ENCODE results near the gene DUSP12. TPM values are rescaled to one million over a fixed set of nuclear protein-coding genes. Genes with fewer than 3 reads are reported as not detected.

Gene DUSP12
- 10 to 100 TPM; 17.3 to 27.9 TPM for total RNA-seq

GRCh38 chr1:161749509-161750407 lies at the start of gene DUSP12:
TSS of gene DUSP12 (plus strand) at chr1:161749786. CDS start at chr1:161749802, 16 bp downstream.
- peak; percentile 83 for DNase-seq (ENCODE audit: low spot score)
- TF ChIP-seq, protein P1, sequence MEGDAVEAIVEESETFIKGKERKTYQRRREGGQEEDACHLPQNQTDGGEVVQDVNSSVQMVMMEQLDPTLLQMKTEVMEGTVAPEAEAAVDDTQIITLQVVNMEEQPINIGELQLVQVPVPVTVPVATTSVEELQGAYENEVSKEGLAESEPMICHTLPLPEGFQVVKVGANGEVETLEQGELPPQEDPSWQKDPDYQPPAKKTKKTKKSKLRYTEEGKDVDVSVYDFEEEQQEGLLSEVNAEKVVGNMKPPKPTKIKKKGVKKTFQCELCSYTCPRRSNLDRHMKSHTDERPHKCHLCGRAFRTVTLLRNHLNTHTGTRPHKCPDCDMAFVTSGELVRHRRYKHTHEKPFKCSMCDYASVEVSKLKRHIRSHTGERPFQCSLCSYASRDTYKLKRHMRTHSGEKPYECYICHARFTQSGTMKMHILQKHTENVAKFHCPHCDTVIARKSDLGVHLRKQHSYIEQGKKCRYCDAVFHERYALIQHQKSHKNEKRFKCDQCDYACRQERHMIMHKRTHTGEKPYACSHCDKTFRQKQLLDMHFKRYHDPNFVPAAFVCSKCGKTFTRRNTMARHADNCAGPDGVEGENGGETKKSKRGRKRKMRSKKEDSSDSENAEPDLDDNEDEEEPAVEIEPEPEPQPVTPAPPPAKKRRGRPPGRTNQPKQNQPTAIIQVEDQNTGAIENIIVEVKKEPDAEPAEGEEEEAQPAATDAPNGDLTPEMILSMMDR (IDR thresholded peaks at IDR 0.05), result no peak
- no peaks in the 10 kb centered on the region for H3K27me3 ChIP-seq (replicated peaks; ENCODE audit: insufficient read depth)
- peaks cover 20% of the 10 kb centered on the region for H3K36me3 ChIP-seq
- peaks cover 14 to 15% of the 10 kb centered on the region in 2 donors for H3K4me1 ChIP-seq (ENCODE audit: control insufficient read depth in 1 of 2, low read depth in 2 of 2)
- ATAC-seq (ENCODE audit: insufficient number of reproducible peaks, low FRiP score, low read depth), result peak; percentile 96
- H3K4me3 ChIP-seq, result peak within 1 kb of the TSS; percentile 94
- no peaks in the 10 kb centered on the region for H3K9me3 ChIP-seq
- H3K27ac ChIP-seq, result peak within 1 kb of the TSS; percentile 86 to 93

DNA sequence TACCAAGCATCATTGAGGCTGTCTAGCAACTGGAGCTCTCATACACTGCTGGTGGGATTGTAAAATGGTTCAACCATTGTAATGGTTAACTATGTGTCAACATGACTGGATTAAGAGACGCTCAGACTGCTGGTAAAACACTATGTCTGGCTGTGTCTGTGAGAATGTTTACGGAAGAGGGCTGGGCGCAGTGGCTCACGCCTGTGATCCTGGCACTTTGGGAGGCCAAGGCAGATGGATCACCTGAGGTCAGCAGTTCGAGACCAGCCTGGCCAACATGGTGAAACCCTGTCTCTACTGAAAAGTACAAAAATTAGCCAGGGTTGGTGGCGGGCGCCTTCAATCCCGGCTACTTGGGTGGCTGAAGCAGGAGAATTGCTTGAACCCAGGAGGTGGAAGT lies 47.3 kb upstream of the DUSP12 start:
- H3K36me3 ChIP-seq, result no peaks in the 10 kb centered on the region
- TF ChIP-seq, protein P1 (IDR thresholded peaks at IDR 0.05), result no peak
- ATAC-seq (ENCODE audit: insufficient number of reproducible peaks, low FRiP score, low read depth), result no peak
- no peak overlapping the region for H3K27ac ChIP-seq
- H3K4me3 ChIP-seq, result no peak overlapping the region
- H3K9me3 ChIP-seq, result no peaks in the 10 kb centered on the region
- H3K27me3 ChIP-seq (replicated peaks; ENCODE audit: insufficient read depth), result no peaks in the 10 kb centered on the region
- peaks cover 0 to 17% of the 10 kb centered on the region in 2 donors for H3K4me1 ChIP-seq (ENCODE audit: control insufficient read depth in 1 of 2, low read depth in 2 of 2)
- no peak for DNase-seq (ENCODE audit: low spot score)

- no peaks in the 10 kb centered on the region for H3K36me3 ChIP-seq
- TF ChIP-seq, protein P1 (IDR thresholded peaks at IDR 0.05), result no peak
- H3K27me3 ChIP-seq (replicated peaks; ENCODE audit: insufficient read depth), result no peaks in the 10 kb centered on the region
- ATAC-seq (ENCODE audit: insufficient number of reproducible peaks, low FRiP score, low read depth), result no peak
- no peaks in the 10 kb centered on the region for H3K9me3 ChIP-seq
- H3K27ac ChIP-seq, result no peak overlapping the region
- no peak for DNase-seq (ENCODE audit: low spot score)
- peaks cover 0 to 17% of the 10 kb centered on the region in 2 donors for H3K4me1 ChIP-seq (ENCODE audit: control insufficient read depth in 1 of 2, low read depth in 2 of 2)
- no peak overlapping the region for H3K4me3 ChIP-seq
Measured at GRCh38 chr1:161705537-161705936, 44.0 kb upstream of the DUSP12 start.

DNA sequence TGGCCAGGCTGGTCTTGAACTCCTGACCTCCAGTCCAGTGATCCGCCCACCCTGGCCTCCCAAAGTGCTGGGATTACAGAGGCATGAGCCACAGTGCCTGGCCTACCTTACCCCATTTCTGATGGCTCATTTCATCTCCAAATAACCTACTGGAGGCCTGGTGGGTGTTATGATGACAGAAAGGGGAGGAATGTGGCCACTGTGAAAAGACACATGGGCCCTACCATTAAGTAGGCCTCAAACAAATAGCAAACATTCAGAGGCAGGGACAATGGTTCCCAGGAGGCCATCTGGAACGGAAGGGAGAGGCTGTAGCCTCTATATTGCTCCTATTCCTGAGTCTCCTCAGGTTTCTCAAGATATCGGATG lies 43.5 kb upstream of the DUSP12 start:
- Histone ChIP-seq H3K4me1 (ENCODE audit: control insufficient read depth in 1 of 2, low read depth in 2 of 2) (peaks cover 0 to 17% of the 10 kb centered on the region in 2 donors), H3K4me3 (no peak overlapping the region), H3K27me3 (replicated peaks; ENCODE audit: insufficient read depth) (no peaks in the 10 kb centered on the region), H3K27ac (peak overlapping the region; percentile 35 to 56), H3K9me3 (no peaks in the 10 kb centered on the region), H3K36me3 (no peaks in the 10 kb centered on the region)
- DNase-seq (ENCODE audit: low spot score) (no peak), ATAC-seq (ENCODE audit: insufficient number of reproducible peaks, low FRiP score, low read depth) (no peak)
- TF ChIP-seq, protein P1 (IDR thresholded peaks at IDR 0.05), result no peak

GRCh38 chr1:161706482-161707347 lies 42.9 kb upstream of the DUSP12 start, which contains the start of gene FCRLA:
TSS of gene FCRLA (plus strand) at chr1:161707229. CDS start at chr1:161707265, 36 bp downstream.
- TF ChIP-seq, protein P1 (IDR thresholded peaks at IDR 0.05), result no peak

More at GRCh38 chr1:161706482-161707347, 42.9 kb upstream of the DUSP12 start, which contains the start of gene FCRLA:
- peak within 1 kb of the TSS; percentile 35 to 56 for H3K27ac ChIP-seq
- DNase-seq (ENCODE audit: low spot score), result no peak
- peak; percentile 62 for ATAC-seq (ENCODE audit: insufficient number of reproducible peaks, low FRiP score, low read depth)
- no peaks in the 10 kb centered on the region for H3K27me3 ChIP-seq (replicated peaks; ENCODE audit: insufficient read depth)
- no peaks in the 10 kb centered on the region for H3K36me3 ChIP-seq
- no peak within 1 kb of the TSS for H3K4me3 ChIP-seq
- H3K9me3 ChIP-seq, result no peaks in the 10 kb centered on the region
- H3K4me1 ChIP-seq (ENCODE audit: control insufficient read depth in 1 of 2, low read depth in 2 of 2), result peaks cover 0 to 17% of the 10 kb centered on the region in 2 donors

Data from thoracic aorta (tissue), 2 donors.